GM18951 (cell line): ENCODE measurements around the gene OR52W1.

Experiments
- POLR2A ChIP-seq: IDR thresholded peaks from 4 replicates; pipeline ENCODE4 v1.6.1; 2011; ENCODE audit warnings: mild to moderate bottlenecking; ENCODE audit not compliant: insufficient read length, insufficient read depth; ENCODE audit errors: extremely low read depth
- in situ Hi-C: fragments of 300-500 bp; cut with MboI; formaldehyde crosslinking; loops from one replicate; pipeline ENCODE4 v1.12.0; 2022; ENCODE audit warnings: low sequenced_read_pairs, mixed read lengths, inconsistent platforms; ENCODE audit not compliant: unreplicated experiment

The OR52W1 gene

GRCh38 chr11:6199174-6199810 is at the start of gene OR52W1:
Gene OR52W1 (plus strand): TSS chr11:6199224. CDS start chr11:6199224, 0 bp downstream.
- in situ Hi-C loops: no loop called here
- no peak for TF ChIP-seq POLR2A

- no peak for TF ChIP-seq POLR2A
- in situ Hi-C loops: no loop called here
These were observed 47.9 kb upstream of the OR52W1 start for GRCh38 chr11:6151117-6151516.

- TF ChIP-seq POLR2A: no peak
- in situ Hi-C loops: no loop called here
These were observed 46.9 kb upstream of the OR52W1 start for GRCh38 chr11:6152126-6152525.

- TF ChIP-seq POLR2A: no peak
These were observed 42.2 kb upstream of the OR52W1 start for GRCh38 chr11:6156628-6157359.

GRCh38 chr11:6170226-6170625 is 28.8 kb upstream of the OR52W1 start, which contains the start of gene OR52B2:
Gene OR52B2 (minus strand): TSS chr11:6170326. CDS start chr11:6170326, 0 bp downstream.
- in situ Hi-C loops: no loop called here
- no peak for TF ChIP-seq POLR2A

More at GRCh38 chr11:6156628-6157359, 42.2 kb upstream of the OR52W1 start:
- in situ Hi-C loops: no loop called here

- TF ChIP-seq POLR2A: no peak
- in situ Hi-C loops: no loop called here
These were observed 23.6 kb upstream of the OR52W1 start for GRCh38 chr11:6175440-6175839.

- in situ Hi-C loops: no loop called here
These were observed 7.3 kb upstream of the OR52W1 start for GRCh38 chr11:6191742-6192141.

GRCh38 chr11:6194065-6194581 is 4.9 kb upstream of the OR52W1 start:
- in situ Hi-C loops: no loop called here
- TF ChIP-seq POLR2A: no peak

More at GRCh38 chr11:6191742-6192141, 7.3 kb upstream of the OR52W1 start:
- TF ChIP-seq POLR2A: no peak

GRCh38 chr11:6196396-6196795 is 2.6 kb upstream of the OR52W1 start:
- no peak for TF ChIP-seq POLR2A
- in situ Hi-C loops: no loop called here

- in situ Hi-C loops: no loop called here
- no peak for TF ChIP-seq POLR2A
These were observed 1.4 kb upstream of the OR52W1 start for GRCh38 chr11:6197466-6198200.

- no peak for TF ChIP-seq POLR2A
- in situ Hi-C loops: no loop called here
These were observed 2.0 kb downstream of the OR52W1 start for GRCh38 chr11:6200975-6201374.

- in situ Hi-C loops: no loop called here
- TF ChIP-seq POLR2A: no peak
These were observed 2.5 kb downstream of the OR52W1 start for GRCh38 chr11:6201481-6201880.

GRCh38 chr11:6202041-6202440 is 3.0 kb downstream of the OR52W1 start:
- no peak for TF ChIP-seq POLR2A
- in situ Hi-C loops: no loop called here
